Inflammatory macrophage treated with lipopolysaccharide for 1 hour (primary cell): ENCODE results near the gene PDP2.

ENCODE experiments used
- DNase-seq, 2 donors: peaks; one replicate each; pipeline ENCODE4 v3.0.0-alpha.2; 2020 to 2022

The PDP2 gene

GRCh38 chr16:66904846-66905632 lies 24.7 kb downstream of the PDP2 start:
- DNase-seq = no peak

GRCh38 chr16:66905633-66906539 lies 25.6 kb downstream of the PDP2 start:
- no peak for DNase-seq

- no peak for DNase-seq
Measured at GRCh38 chr16:66906916-66907836, 26.9 kb downstream of the PDP2 start.

DNA sequence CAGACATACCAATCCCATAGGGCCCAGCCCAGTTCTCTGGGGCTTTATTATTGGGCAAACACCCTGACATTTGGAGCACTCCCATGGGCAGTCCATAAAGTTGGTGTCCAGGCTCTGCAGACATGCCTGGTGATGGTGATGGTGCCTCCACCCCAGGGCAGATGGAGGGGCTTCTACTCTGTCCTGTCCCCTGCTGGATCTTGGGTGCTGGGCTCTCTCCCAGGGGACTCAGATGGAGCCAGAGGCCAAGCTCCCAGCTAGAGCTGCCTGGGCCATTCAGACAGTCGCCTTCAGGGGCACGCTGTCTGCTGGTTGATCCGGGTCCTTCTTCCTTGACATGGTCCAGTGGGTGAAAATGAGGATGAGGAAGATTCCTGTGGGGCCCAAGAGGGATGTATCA lies 27.8 kb downstream of the PDP2 start:
- no peak for DNase-seq

- no peak for DNase-seq
Measured at GRCh38 chr16:66908762-66909559, 28.6 kb downstream of the PDP2 start.

DNA sequence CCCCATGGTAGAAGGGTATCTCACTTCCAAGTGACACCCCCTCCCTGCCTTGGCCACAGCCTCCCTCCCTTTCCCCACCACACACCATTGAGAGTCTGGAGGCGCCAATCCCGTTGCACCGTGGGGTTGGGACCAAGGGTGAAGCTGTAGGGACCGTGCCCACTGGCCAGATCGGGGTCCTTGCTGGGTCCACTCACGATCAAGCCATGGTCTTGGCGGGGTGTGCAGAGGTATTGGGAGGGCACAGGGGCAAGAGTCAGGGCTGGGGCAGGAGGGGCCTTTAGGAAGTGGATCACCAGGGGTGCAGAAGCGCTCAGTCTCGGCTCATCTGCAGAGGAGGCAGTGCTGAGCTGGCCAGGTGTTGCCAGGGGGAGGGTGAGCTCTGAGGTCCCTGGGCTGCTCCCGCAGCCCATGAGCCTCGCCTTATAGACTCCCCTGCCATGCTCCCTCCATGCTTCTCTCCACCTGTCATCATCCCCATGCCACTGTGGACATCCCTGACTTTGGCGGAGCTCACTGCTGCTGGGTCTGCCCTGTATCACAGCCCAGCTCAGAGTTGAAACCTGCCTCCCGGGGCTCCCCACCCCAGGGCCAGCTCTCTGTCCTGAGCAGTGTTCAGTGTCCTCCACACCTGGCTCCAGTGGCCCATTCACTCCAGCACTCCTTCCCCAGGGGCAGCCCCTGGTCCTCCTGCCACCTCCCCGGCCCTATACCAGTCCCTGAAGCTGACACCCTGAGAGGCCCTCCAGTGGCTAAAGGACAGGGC lies 30.0 kb downstream of the PDP2 start:
- no peak for DNase-seq

DNA sequence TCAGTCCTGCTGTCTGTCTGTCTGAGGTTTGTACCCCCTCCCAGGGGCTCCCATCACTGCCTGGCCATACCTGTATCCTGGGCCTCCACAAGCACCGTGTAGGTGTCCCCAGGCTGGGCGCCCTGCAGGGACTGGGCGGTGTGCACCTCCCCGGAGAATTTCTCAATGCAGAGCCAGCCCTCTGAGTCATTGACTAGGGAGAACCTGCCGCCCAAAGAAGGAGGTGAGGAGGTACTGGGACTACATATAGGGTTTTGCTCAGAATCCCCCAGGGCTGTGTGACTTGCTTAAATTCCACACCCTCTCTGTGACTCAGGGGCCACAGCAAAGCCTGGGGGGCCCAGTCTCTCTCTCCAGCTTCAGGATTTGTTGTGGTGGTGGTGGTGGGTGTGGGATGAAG lies 30.8 kb downstream of the PDP2 start:
- DNase-seq = no peak

- no peak for DNase-seq
Measured at GRCh38 chr16:66911801-66912200, 31.5 kb downstream of the PDP2 start.

GRCh38 chr16:66913081-66913480 lies 32.8 kb downstream of the PDP2 start:
- DNase-seq = no peak

DNA sequence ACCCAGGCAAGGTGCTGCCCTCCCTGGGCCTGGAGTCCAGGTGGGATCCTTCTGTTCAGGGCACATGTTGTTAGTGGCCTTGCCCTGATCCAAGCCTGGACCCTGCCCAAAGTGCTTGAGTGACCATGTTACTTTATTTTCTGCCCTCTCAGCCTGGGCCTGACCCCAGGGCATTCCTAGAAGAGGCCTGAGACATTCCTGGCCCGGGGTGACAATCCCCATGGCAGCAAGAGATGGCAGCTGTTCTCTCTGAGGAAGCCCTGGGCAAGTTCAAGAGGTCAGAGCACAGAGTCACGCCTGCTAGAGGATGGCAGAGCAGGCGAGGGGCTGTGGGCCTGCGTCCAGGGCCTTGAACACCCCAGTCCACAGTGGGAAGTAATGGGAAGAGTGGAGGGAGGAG lies 33.4 kb downstream of the PDP2 start:
- DNase-seq = no peak

DNA sequence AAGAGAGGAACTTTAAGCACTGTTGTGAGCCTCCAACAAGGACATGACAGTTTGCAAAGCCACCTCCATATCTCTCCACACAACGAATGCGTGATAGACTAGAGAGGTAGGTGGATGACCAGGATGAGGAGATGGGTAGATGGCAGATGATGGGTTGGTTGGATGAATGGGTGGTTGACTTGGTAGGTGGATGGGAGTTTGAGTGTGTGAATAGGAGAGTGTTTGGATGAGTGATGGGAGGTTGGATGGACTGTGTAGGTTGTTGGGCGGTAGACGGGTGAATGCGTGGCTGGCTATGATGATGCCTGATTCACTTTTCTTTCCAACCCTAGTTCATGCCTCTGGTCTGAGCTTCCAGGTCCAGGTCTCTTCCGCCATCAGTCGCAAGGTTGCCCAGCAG lies 34.2 kb downstream of the PDP2 start:
- DNase-seq = no peak

DNA sequence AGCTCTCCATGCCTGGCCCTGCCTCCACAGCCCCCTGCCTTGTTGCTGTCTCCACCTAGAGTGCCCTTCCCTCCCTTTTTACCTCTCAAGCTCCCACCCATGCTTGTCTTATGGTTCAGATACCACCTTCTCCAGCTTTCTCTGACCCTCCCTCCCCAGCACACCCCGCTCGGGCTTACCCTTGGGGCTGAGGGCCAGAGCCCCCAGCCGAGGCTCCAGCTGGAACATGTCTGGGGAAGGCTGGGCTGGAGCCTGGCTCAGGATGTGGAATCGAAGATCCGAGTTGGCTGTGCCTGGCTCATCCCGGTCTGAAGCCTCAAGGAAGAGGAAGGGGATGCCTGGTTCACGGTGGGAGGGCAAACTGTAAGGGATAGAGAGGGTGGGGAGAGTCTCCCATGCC lies 34.7 kb downstream of the PDP2 start:
- DNase-seq = no peak

DNA sequence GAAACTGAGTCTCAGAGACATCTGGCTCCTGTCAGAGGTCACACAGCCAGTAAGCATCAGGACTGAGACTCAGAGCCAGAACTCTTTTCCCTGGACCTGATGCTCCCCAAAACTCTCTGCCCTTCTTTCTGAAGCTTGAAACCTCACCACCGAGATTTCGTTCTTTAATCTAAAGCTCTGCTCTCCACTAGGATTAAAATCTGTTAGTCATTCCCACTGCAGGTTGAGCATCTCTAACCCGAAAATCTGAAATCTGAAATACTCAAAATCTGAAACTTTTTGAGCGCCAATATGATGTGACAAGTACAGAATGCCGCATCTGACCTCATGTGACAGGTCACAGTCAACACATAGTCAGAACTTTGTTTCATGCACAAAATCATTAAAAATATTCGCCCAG lies 36.2 kb downstream of the PDP2 start:
- no peak for DNase-seq

GRCh38 chr16:66917741-66918140 lies 37.4 kb downstream of the PDP2 start:
- DNase-seq = no peak

GRCh38 chr16:66918355-66918754 lies 38.0 kb downstream of the PDP2 start:
- DNase-seq = no peak

DNA sequence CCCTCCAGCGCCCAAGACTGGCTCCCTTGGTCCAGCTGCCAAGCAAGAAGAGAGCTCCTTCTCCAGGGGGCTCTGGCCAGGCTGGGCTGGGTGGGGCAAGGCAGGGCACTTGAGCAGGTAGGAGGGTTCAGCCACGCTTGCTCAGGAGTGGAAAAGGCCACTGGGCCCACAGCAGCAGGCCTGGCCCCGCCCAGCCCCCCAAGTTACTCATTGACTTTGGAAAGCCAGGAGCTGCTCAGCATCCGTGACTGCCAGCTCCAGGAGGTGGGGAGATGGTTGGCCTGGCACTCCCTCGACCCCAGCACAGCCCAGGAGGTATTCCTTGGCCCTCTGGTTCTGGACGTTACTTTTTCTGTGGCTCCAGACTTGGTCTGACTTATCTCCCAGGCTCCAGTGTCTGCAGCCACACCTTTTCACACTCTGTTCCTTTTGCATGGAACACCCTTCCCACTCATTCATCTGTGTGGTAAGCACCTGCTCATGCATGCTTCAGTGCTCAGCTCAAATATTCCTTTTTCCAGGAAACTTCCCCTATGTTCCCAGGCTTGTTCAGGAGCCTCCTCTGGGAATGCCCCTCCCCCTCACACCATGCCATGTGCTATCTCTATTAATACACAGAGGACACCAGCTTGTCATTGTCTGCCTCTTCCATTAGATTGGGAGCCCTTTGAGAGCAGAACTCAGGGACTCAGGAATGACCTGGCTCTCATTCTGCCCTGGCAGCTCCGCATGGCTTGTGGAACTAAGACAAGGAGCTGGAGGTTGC lies 38.7 kb downstream of the PDP2 start, which contains the start of gene CDH16:
Gene CDH16, minus strand, starts transcription at position 83 of the 766 bp plus-strand sequence. CDS start 820 bp downstream, outside the sequence.
- DNase-seq = no peak

- no peak for DNase-seq
Measured at GRCh38 chr16:66919569-66920298, 39.4 kb downstream of the PDP2 start.

- DNase-seq = no peak
Measured at GRCh38 chr16:66920299-66920590, 39.9 kb downstream of the PDP2 start.

- no peak for DNase-seq
Measured at GRCh38 chr16:66920924-66921680, 40.8 kb downstream of the PDP2 start.
